IMR-90 (cell line): Measurements from ENCODE around the gene GSK3B. TPM values are rescaled to one million over a fixed set of nuclear protein-coding genes. Genes with fewer than 3 reads are reported as not detected.

Source experiments
- ATAC-seq: fragments of 200-7000 bp; cut with Tn5 transposase; 2 replicates; pipeline ENCODE4 v1.9.1; 2020; ENCODE audit warnings: low read depth, mild to moderate bottlenecking, moderate library complexity
- BruUV-seq: library from RNA; stranded (reverse); fragments of 400-500 nt; replicated peaks from 2 replicates; lab custom pipeline; 2021; lab: Mats Ljungman, UMichigan
- CTCF ChIA-PET: fragments of 300-600 bp; formaldehyde crosslinking; extraction: SDS; loops from one replicate; lab custom pipeline; 2021; ENCODE audit warnings: antibody characterized with exemption; lab: Yijun Ruan, JAX
- POLR2A ChIA-PET: fragments of 300-600 bp; sonication (Branson Sonifier 250); formaldehyde crosslinking; loops from one replicate; lab custom pipeline; 2022; ENCODE audit warnings: antibody characterized with exemption; ENCODE audit not compliant: unreplicated experiment; lab: Charles Lee
- DNase-seq: peaks from one replicate; pipeline ENCODE4 v3.0.0; 2013
- H2AFZ ChIP-seq: replicated peaks from 2 replicates; pipeline ENCODE3; 2013; ENCODE audit warnings: low read length, mild to moderate bottlenecking; ENCODE audit not compliant: poor library complexity
- H2AK5ac ChIP-seq: 2 replicates; pipeline ENCODE4 v1.6.1; 2013; ENCODE audit warnings: low read depth, low read length, inconsistent platforms
- H2AK9ac ChIP-seq: replicated peaks from 2 replicates; pipeline ENCODE3; 2013; ENCODE audit warnings: mild to moderate bottlenecking, low read depth, low read length, moderate library complexity; ENCODE audit not compliant: poor library complexity
- H2BK120ac ChIP-seq: 2 replicates; pipeline ENCODE4 v1.6.1; 2013; ENCODE audit warnings: low read depth, low read length, inconsistent platforms
- H2BK15ac ChIP-seq: 3 replicates; pipeline ENCODE4 v1.6.1; 2013; ENCODE audit warnings: low read depth, low read length, inconsistent platforms
- H2BK20ac ChIP-seq: 2 replicates; pipeline ENCODE4 v1.6.1; 2013; ENCODE audit warnings: low read depth, mild to moderate bottlenecking, inconsistent platforms, low read length, moderate library complexity
- H2BK5ac ChIP-seq: 2 replicates; pipeline ENCODE4 v1.6.1; 2013; ENCODE audit warnings: mild to moderate bottlenecking, low read depth, low read length, inconsistent platforms; ENCODE audit not compliant: poor library complexity, severe bottlenecking
- H3K14ac ChIP-seq: replicated peaks from 2 replicates; pipeline ENCODE4 v1.6.1; 2013; ENCODE audit warnings: low read depth, low read length, inconsistent platforms
- H3K18ac ChIP-seq: 2 replicates; pipeline ENCODE4 v1.6.1; 2013; ENCODE audit warnings: low read depth, low read length, control low read depth
- H3K23ac ChIP-seq: 2 replicates; pipeline ENCODE4 v1.6.1; 2013; ENCODE audit warnings: low read depth, low read length, inconsistent platforms
- H3K27ac ChIP-seq: 2 replicates; pipeline ENCODE4 v1.5.1; 2013; ENCODE audit warnings: mild to moderate bottlenecking, control low read depth, low read length; ENCODE audit not compliant: insufficient read depth
- H3K27me3 ChIP-seq: 2 replicates; pipeline ENCODE4 v1.6.1; 2013; ENCODE audit warnings: low read length; ENCODE audit not compliant: control insufficient read depth, insufficient read depth
- H3K36me3 ChIP-seq: 2 replicates; pipeline ENCODE4 v1.6.1; 2013; ENCODE audit warnings: low read length, mixed read lengths; ENCODE audit not compliant: control insufficient read depth, insufficient read depth
- H3K4ac ChIP-seq: 2 replicates; pipeline ENCODE4 v1.6.1; 2013; ENCODE audit warnings: low read depth, low read length, inconsistent platforms
- H3K4me1 ChIP-seq: 2 replicates; pipeline ENCODE4 v1.6.1; 2013; ENCODE audit warnings: low read length, mixed read lengths; ENCODE audit not compliant: control insufficient read depth, insufficient read depth
- H3K4me2 ChIP-seq: 2 replicates; pipeline ENCODE4 v1.6.1; 2013; ENCODE audit warnings: low read depth, mild to moderate bottlenecking, control low read depth, low read length, moderate library complexity
- H3K4me3 ChIP-seq: 2 replicates; pipeline ENCODE4 v1.5.1; 2013; ENCODE audit warnings: low read depth, mild to moderate bottlenecking, control low read depth, low read length, moderate library complexity; ENCODE audit not compliant: insufficient read depth
- H3K56ac ChIP-seq: 2 replicates; pipeline ENCODE4 v1.6.1; 2013; ENCODE audit warnings: low read length, inconsistent platforms; ENCODE audit not compliant: insufficient read depth; ENCODE audit errors: extremely low read depth
- H3K79me1 ChIP-seq, 2 experiments: 2 replicates each; pipeline ENCODE4 v1.6.1; 2013; ENCODE audit warnings: low read length in 2 of 2, inconsistent platforms in 1 of 2, low read depth in 1 of 2
- H3K9ac ChIP-seq: 2 replicates; pipeline ENCODE4 v1.6.1; 2013; ENCODE audit warnings: low read depth, low read length, control low read depth
- H3K9me1 ChIP-seq: 2 replicates; pipeline ENCODE4 v1.6.1; 2013; ENCODE audit warnings: low read length, inconsistent platforms; ENCODE audit not compliant: insufficient read depth
- H3K9me3 ChIP-seq: 2 replicates; pipeline ENCODE4 v1.6.1; 2013; ENCODE audit warnings: low read length; ENCODE audit not compliant: control insufficient read depth, insufficient read depth
- H4K20me1 ChIP-seq: 2 replicates; pipeline ENCODE4 v1.6.1; 2013; ENCODE audit warnings: low read length, inconsistent platforms; ENCODE audit not compliant: insufficient read depth
- H4K5ac ChIP-seq: 2 replicates; pipeline ENCODE4 v1.6.1; 2013; ENCODE audit warnings: mild to moderate bottlenecking, low read depth, low read length, control low read depth
- H4K8ac ChIP-seq, 2 experiments: 2 replicates each; pipeline ENCODE4 v1.6.1; 2013; ENCODE audit warnings: low read depth in 2 of 2, low read length in 2 of 2, control low read depth in 1 of 2, inconsistent platforms in 1 of 2
- H4K91ac ChIP-seq: 2 replicates; pipeline ENCODE4 v1.6.1; 2013; ENCODE audit warnings: low read depth, low read length, inconsistent platforms; ENCODE audit not compliant: insufficient read depth
- BHLHE40 ChIP-seq: fragments of 150-350 bp; IDR thresholded peaks from 2 replicates; pipeline ENCODE4 v1.6.1; 2016; ENCODE audit warnings: mild to moderate bottlenecking, low read depth, low read length
- CEBPB ChIP-seq: IDR thresholded peaks from 2 replicates; pipeline ENCODE4 v1.6.1; 2012; ENCODE audit warnings: low read depth, low read length, improper control_type of control experiment
- CHD1 ChIP-seq: IDR thresholded peaks from 2 replicates; pipeline ENCODE4 v1.6.1; 2012; ENCODE audit warnings: low read depth, low read length, improper control_type of control experiment
- MAZ ChIP-seq: IDR thresholded peaks from 2 replicates; pipeline ENCODE4 v1.6.1; 2012; ENCODE audit warnings: low read depth, mild to moderate bottlenecking, low read length, improper control_type of control experiment, moderate library complexity, borderline replicate concordance
- MXI1 ChIP-seq: IDR thresholded peaks from 2 replicates; pipeline ENCODE4 v1.6.1; 2012; ENCODE audit warnings: low read depth, mild to moderate bottlenecking, low read length, moderate library complexity, borderline replicate concordance
- WGBS, 2 experiments: methylation state at CpG; one replicate each; pipeline versions ENCODE4 v1.1.5 to v1.1.7; 2013; ENCODE audit warnings: missing lambda C conversion rate in 2 of 2; ENCODE audit not compliant: insufficient read length in 1 of 2; ENCODE audit errors: extremely low coverage in 2 of 2; 5-methylcytosine and 5-hydroxymethylcytosine counted together
- dilution Hi-C: fragments of 300-500 bp; cut with HindIII; formaldehyde crosslinking; loops from one replicate; pipeline ENCODE4 v1.14.3; 2018; ENCODE audit warnings: low sequenced_read_pairs; ENCODE audit not compliant: unreplicated experiment
- in situ Hi-C: fragments of 300-500 bp; cut with MboI; formaldehyde crosslinking; loops from 3 replicates; pipeline ENCODE4 v1.14.3; 2019; ENCODE audit warnings: low sequenced_read_pairs, inconsistent platforms, mixed read lengths
- intact Hi-C: fragments of 100-400 bp; cut with micrococcal nuclease; formaldehyde crosslinking; loops from 2 replicates; pipeline ENCODE4 v1.10.0; 2022
- polyA plus RNA-seq, 3 experiments: library from polyadenylated mRNA; depleted of rRNA; stranded (reverse); fragments of >200 nt; gene quantifications; 2 replicates each; pipeline ENCODE4 v1.2.3, GENCODE V29; 2012; ENCODE audit warnings: low replicate concordance in 1 of 3
- total RNA-seq: library from RNA; depleted of rRNA; stranded (reverse); fragments of >200 nt; gene quantifications from 2 replicates; pipeline ENCODE4 v1.2.3, GENCODE V29; 2012
- TF ChIP-seq, protein P1 (sequence below): fragments of 150-350 bp; IDR thresholded peaks from 2 replicates; pipeline ENCODE4 v1.6.1; 2017; ENCODE audit warnings: mild to moderate bottlenecking, antibody characterized with exemption, low read length, low read depth

Gene GSK3B
- total and polyA plus RNA-seq, 2 of the 4 experiments (the other 2 are of a cell fraction): 19.2 to 33.2 TPM

DNA sequence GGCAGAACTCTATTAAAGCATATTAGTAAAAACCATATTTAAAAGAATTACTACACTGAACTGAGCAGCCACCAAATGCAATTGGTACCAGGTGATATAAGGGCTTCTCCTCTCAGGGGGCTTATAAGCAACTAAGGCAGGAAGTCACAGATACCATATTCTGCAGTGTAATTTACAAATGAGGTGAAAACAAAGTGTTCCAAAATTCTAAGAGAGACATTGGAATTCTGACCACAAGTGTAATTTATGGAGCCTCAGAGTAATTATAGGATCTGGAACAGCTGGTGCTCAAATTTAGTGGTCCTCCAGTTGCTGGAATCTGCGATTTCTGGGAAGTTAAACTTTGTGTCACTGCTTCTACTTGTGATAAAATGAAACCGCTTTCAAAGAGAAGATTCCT lies 315.4 kb downstream of the GSK3B start:
- no CpG with 5 or more reads among the region's 2 CpGs for WGBS, 2 experiments
- Histone ChIP-seq H3K9me1 (no peaks in the 10 kb centered on the region), H3K9ac (no peak overlapping the region), H4K91ac (no peak overlapping the region), H3K23ac (no peak overlapping the region), H4K5ac (no peak overlapping the region), H3K4me3 (no peak overlapping the region), H3K4ac (no peak overlapping the region), H3K14ac (no peak overlapping the region), H3K18ac (no peak overlapping the region), H3K56ac (no peak overlapping the region), H3K27me3 (peaks cover 4% of the 10 kb centered on the region), H2AK5ac (no peak overlapping the region), H4K20me1 (no peaks in the 10 kb centered on the region), H3K27ac (no peak overlapping the region), H2BK20ac (no peak overlapping the region), H2AK9ac (no peak overlapping the region), H3K36me3 (no peaks in the 10 kb centered on the region), H2BK5ac (no peak overlapping the region), H2AFZ (no peak overlapping the region), H4K8ac (no peak overlapping the region), H3K9me3 (no peaks in the 10 kb centered on the region; the same call in 1 of the 2 replicates), H2BK120ac (no peak overlapping the region), H3K4me2 (no peak overlapping the region), H3K79me1 (no peaks in the 10 kb centered on the region), H2BK15ac (no peak overlapping the region), H3K4me1 (no peaks in the 10 kb centered on the region)
- no TSS peak for BruUV-seq
- TF ChIP-seq, protein P1, sequence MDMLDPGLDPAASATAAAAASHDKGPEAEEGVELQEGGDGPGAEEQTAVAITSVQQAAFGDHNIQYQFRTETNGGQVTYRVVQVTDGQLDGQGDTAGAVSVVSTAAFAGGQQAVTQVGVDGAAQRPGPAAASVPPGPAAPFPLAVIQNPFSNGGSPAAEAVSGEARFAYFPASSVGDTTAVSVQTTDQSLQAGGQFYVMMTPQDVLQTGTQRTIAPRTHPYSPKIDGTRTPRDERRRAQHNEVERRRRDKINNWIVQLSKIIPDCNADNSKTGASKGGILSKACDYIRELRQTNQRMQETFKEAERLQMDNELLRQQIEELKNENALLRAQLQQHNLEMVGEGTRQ: no peak
- TF ChIP-seq CHD1 (no peak), MAZ (no peak), BHLHE40 (no peak), CEBPB (no peak), MXI1 (no peak)
- no peak for ATAC-seq
- ChIA-PET POLR2A (no interaction called here), CTCF (no interaction called here)
- dilution Hi-C loops (no loop called here), intact Hi-C loops (no loop called here), in situ Hi-C loops (no loop called here)
- DNase-seq: no peak
